NB4 (cell line): ENCODE results near the gene TFEB.
A peak's percentile ranks its signal among the peaks of the same experiment; 100 is the strongest.

Source experiments
- POLR2A ChIP-seq: IDR thresholded peaks from 2 replicates; pipeline ENCODE4 v1.6.1; 2011; ENCODE audit warnings: mild to moderate bottlenecking; ENCODE audit not compliant: insufficient read length; ENCODE audit errors: extremely low read depth
- TF ChIP-seq, protein P1 (sequence below): IDR thresholded peaks from one replicate; pipeline ENCODE4 v1.5.1; 2012; ENCODE audit warnings: low read depth, low read length
- TF ChIP-seq, protein P2 (sequence below): IDR thresholded peaks from 2 replicates; pipeline ENCODE4 v1.6.1; 2011; ENCODE audit warnings: low read depth, low read length

DNA sequence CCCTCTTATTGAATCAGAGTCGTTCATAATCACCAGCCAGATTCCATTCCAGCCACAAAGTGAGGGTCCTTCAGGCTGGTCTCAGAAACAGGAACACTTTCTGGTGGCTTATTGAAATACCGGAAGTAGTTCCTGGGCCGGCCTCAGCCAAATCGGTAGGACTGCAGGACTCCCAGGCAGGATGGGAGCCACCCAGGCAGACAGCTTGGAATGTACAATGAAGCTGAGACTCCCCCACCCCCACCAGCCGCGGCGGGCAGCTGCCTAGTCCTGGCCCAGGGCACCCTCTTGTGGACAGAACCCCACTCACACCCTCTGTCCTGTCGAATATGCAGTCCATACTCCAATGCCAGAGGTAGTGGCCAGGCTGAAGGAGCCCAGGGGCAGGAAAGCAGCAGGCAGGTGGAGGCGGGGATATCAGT is 53.3 kb downstream of the TFEB start:
- TF ChIP-seq POLR2A, result no peak
- TF ChIP-seq, protein P1, sequence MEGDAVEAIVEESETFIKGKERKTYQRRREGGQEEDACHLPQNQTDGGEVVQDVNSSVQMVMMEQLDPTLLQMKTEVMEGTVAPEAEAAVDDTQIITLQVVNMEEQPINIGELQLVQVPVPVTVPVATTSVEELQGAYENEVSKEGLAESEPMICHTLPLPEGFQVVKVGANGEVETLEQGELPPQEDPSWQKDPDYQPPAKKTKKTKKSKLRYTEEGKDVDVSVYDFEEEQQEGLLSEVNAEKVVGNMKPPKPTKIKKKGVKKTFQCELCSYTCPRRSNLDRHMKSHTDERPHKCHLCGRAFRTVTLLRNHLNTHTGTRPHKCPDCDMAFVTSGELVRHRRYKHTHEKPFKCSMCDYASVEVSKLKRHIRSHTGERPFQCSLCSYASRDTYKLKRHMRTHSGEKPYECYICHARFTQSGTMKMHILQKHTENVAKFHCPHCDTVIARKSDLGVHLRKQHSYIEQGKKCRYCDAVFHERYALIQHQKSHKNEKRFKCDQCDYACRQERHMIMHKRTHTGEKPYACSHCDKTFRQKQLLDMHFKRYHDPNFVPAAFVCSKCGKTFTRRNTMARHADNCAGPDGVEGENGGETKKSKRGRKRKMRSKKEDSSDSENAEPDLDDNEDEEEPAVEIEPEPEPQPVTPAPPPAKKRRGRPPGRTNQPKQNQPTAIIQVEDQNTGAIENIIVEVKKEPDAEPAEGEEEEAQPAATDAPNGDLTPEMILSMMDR, result peak; percentile 71
- TF ChIP-seq, protein P2, sequence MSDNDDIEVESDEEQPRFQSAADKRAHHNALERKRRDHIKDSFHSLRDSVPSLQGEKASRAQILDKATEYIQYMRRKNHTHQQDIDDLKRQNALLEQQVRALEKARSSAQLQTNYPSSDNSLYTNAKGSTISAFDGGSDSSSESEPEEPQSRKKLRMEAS, result peak; percentile 24; the same call in 1 of the 2 replicates
